CD4-positive, alpha-beta T cell treated with Interleukin-21 for 1 hour (primary cell): ENCODE measurements around the gene C11orf24.
"Not testable (repeated sequence)": the region's sequence is repeated elsewhere in the genome, so short reads cannot be mapped to it uniquely, and the experiment has no call there.

Experiments used
- DNase-seq: peaks from one replicate; pipeline ENCODE4 v3.0.0-alpha.2; 2020

The C11orf24 gene

GRCh38 chr11:68269414-68270081 is 2.2 kb downstream of the C11orf24 start:
- DNase-seq, result no peak

GRCh38 chr11:68267881-68268240 is 3.9 kb downstream of the C11orf24 start:
- no peak for DNase-seq

GRCh38 chr11:68266936-68267880 is 4.6 kb downstream of the C11orf24 start:
- no peak for DNase-seq

GRCh38 chr11:68266121-68266891 is 5.5 kb downstream of the C11orf24 start:
- DNase-seq, result no peak

DNA sequence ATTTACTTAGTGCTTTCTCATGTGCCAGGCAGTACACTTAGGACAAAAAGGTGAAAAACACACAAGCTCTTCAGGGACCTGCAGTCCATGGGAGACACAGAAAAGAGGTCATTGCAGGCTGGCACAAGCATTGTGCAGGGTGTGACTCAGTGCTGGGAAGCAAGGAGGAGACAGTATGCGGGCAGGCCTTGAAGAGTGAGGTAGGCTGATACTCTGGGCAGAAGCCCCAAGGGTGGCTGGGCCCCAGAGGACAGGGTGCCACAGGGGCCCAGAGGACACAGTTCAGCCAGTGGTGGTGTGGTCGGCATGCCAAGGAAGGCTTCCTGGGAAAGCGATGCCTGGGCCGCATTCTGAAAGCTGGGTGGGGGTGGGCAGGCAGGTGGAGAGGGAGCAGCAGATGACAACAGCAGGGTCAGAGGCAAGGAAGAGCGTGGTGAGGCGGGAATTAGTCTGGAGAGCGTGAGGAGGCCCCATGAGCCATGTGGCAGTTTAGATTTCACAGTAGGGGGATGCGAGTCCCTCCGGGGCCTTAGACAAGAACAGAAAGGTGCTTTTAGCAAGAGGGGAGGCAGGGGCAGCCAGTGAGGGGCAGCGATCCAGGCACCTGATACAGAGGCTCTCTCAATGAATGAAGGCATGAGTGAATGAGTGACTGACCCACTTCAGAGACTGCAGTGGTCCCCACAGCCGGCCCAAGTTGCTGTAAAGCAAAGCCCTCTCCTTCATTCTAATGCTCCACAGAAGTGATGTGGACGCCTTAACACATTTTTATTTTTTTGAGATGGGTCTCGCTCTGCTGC is 6.8 kb downstream of the C11orf24 start:
- no peak for DNase-seq

DNA sequence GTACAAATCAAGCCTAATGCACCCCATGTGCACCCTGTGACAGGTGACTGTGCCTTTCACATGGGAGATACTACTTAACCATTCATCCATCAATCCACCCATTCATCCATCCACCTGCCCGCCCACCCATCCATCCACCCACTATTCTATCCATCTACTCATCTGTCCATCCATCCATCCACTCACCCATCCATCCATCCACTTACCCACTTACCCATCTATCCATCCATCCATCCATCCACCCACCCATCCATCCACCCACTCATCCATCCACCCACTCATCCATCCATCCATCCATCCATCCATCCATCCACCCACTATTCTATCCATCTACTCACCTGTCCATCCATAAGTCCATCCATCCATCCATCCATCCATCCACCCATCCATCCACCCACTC is 7.5 kb downstream of the C11orf24 start:
- DNase-seq, result no peak

DNA sequence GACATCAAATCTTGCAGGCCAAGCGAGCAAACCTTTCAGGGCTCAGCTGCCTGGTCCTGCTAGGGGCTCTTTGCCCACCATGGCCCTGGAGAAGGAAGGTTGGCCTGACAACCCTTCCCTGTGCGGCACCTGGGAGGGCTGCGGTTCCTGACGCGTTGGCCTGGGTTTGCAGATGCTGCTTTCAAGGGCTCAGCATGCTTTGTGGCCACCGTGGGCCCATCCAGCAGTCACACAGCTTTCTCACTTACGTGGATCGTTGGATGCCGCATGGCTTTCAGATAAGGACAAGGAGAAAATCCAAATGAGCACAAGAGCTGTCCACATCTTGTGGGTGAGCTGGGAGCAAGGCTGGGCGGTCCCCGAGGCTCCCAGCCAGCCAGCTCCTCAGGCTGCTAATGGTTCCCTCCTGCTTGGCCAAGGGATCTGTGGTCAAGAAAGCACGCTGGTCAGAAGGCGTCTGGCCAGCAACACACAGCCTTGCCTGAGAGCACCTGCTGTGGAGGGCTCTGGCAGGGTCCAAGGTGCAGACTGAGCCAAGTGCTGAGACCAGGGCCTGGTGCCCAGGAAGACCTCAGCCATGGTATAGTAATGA is 8.2 kb downstream of the C11orf24 start:
- DNase-seq, result no peak

GRCh38 chr11:68262544-68262827 is 9.3 kb downstream of the C11orf24 start:
- DNase-seq, result no peak

- no peak for DNase-seq
Measured at GRCh38 chr11:68261749-68262543, 9.8 kb downstream of the C11orf24 start.

DNA sequence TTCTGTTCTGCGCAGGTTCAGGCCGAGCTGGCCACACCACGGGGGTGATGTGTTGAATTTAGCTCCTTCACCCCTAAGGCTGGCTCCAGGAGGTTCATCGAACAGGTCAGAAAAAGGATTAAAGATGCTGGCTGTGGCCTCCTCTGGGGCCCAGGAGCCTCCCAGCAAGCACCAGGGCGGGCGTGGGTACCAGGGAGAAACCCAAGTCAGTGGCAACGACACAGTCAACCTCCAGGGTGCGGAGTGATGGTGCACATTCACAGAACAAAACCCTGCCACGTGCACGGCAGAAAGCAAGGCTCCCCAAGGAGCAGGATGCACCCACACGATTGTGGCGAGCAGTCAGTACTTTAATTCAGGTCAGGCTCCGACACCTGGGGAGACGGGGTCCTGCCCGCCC is 10.8 kb downstream of the C11orf24 start:
- no peak for DNase-seq

DNA sequence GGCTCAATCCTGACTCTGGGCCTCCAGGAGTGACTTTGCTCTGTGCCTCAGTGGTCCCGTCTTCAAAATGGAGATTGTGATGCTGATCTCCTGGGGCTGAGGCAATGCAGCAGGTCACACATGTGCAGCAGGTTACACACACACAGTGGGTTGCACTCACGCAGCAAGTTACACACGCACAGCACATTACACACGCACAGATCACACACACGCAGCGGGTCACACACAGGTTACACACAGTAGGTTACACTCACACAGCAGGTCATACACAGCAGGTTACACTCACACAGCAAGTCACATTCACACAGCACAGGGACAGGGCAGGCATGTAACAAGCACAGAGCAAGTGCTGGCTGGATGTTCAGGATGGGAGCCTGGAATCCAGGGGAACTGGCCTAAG is 11.3 kb downstream of the C11orf24 start:
- DNase-seq, result no peak

DNA sequence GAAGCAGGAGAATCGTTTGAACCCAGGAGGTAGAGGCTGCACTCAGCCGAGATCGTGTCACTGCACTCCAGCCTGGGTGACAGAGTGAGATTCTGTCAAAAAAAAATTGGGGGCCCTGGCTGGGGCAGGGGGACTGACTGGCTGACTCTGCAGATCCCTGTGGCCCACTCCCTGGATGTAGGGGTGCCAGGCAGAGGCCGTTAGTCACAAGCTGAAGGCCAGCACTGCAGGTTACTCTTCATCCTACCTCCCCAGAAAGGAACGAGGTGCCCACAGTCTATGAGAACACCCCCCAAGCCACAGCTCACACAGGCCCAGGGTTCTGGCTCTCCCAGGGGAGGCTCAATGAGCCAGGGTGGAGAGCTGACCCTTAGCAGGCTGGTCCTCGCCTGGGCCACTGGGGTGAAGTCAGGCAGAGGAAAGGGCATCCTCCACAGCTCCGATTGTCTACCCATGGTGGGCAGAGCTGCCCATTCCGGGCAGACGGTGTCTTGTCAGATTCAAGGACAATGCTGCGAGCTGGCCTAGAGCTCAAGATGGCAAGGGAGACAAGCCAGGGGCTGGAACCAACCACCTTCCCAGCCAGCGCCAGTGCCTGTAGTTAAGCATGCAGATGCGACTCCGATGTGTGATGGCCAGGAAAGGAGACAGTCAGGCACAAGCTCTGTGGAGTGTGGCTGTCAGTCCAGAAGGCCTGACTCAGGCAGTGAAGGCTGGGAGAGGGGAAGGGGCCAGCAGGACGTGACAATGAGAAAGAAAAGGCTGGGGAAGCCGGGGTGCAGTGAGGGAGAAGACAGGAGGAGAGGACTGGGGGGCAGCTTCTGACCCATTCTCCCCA is 12.4 kb downstream of the C11orf24 start:
- DNase-seq, result no peak

DNA sequence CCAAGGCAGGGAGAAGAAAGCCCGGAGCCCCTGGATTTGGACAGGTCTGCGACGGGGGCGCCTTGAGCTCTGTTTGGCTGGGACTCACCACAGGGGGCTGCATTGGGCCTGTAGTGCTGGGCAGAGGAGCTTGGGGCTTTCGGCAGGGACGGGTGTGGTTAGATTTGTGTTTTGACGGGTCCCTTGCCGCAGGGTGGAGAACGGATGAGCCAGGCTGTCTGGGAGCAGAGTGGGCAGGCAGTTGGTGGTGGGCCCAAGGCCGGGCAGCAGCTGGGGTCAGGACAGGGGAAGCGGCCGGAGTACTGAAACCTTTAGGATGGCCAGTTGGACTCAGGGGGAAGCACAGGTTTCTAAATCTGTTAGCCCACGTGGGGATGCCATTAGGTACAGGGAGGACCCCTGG is 13.4 kb downstream of the C11orf24 start:
- DNase-seq, result no peak

GRCh38 chr11:68257477-68258362 is 14.1 kb downstream of the C11orf24 start:
- DNase-seq, result peak; percentile 90

- DNase-seq, result no peak
Measured at GRCh38 chr11:68256331-68256741, 15.4 kb downstream of the C11orf24 start.

- DNase-seq, result no peak
Measured at GRCh38 chr11:68255526-68255925, 16.2 kb downstream of the C11orf24 start.

DNA sequence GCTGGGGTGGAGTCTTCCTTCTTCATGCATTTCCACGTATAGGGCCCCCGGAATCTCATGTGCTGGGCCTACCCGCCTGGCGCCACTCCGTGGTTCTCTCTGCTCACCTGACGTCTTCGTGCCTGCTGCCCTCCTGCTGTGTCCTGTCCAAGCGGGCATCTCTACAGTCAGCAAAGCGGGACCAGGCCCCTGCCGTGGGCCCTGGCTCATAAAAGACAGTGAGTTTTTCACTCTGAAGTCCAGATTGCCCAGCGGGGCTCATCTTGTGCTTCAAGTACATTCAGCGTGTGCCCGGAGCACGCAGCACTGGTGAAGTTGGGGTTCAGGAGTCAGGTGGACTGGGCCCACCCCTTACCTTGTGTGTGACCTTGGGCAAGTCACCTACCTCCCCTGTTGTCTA is 17.4 kb downstream of the C11orf24 start:
- no peak for DNase-seq

GRCh38 chr11:68251765-68252164 is 20.0 kb downstream of the C11orf24 start:
- DNase-seq, result no peak

- DNase-seq, result not testable (repeated sequence)
Measured at GRCh38 chr11:68244912-68245311, 26.9 kb downstream of the C11orf24 start.

- not testable (repeated sequence) for DNase-seq
Measured at GRCh38 chr11:68243847-68244246, 27.9 kb downstream of the C11orf24 start.
